ENCODE data around the gene HOXA2. TPM values are rescaled to one million over a fixed set of nuclear protein-coding genes. Genes with fewer than 3 reads are reported as not detected.

Gene HOXA2
- total RNA-seq, 1 experiment from 2014 or later, result not detected

DNA sequence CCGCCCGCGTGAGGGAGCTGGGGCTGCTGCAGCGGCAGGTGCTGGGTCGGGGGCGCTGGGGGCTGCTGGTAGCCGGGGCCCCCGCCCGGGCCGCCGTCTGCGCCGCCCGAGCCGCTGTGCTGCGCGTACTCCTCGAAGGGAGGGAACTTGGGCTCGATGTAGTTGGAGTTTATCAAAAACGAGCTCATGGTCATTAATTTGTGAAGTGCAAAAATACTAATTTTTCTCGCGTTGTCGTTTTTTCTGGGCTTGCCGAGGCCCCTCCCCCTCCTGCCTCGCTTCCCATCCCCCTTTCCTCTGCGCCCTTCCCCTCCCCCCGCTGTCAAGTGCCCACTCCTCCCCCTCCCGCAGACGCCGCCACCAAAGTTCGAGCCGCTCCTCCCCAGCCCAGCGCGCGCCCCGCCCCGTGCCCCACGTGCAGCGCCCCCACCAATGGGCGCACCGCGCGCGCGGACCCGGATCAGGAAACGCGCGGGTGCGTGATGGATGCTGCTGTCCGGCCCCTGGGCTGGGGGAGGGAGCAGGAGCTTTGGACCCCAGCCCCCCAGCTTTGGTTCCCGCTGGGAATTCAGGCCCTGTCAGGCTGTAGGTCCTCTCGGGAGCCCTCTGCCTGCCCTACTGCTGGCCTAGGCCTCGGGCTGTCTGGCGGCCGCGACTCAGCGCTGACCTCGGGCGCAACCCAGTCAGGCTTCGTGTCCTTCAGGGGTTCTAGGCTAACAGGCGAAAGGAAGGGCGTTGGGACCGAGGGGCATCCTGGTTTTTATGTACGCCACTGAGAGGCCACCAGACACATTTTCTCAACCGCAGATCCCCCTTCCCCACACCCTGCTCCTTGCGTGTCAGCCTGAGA, 28.3 kb upstream of the HOXA2 start, which contains the start of gene HOXA4:
Gene HOXA4 (minus strand): TSS at position 218 of the 850 bp plus-strand sequence. CDS start 24 bp downstream, at position 194.
- ChIA-PET CTCF (no interaction called here), POLR2A (ENCODE audit: low non-redundant PET) (no interaction called here)
- H3K9me3 ChIP-seq (ENCODE audit: low read depth, low read length, poor library complexity, severe bottlenecking), result no peaks in the 10 kb centered on the region
- H3K27ac ChIP-seq (ENCODE audit: low read depth, low read length, poor library complexity, severe bottlenecking), result no peak within 1 kb of the TSS
- peaks cover 100% of the 10 kb centered on the region for H3K27me3 ChIP-seq (replicated peaks; ENCODE audit: insufficient read depth, low read depth, low read length, poor library complexity)
- DNase-seq (ENCODE audit: low spot score), result peak; percentile 58
- intact Hi-C loops (cut with micrococcal nuclease; ENCODE audit: unreplicated experiment), result no loop called here
- TF ChIP-seq CTCF (conservative IDR thresholded peaks at IDR 0.05; ENCODE audit: low read depth, low read length) (no peak), EZH2 (IDR thresholded peaks at IDR 0.05; ENCODE audit: borderline replicate concordance, low read depth, low read length, poor library complexity, severe bottlenecking) (no peak)
- no peaks in the 10 kb centered on the region for H3K36me3 ChIP-seq (ENCODE audit: insufficient read depth, low read length, poor library complexity, severe bottlenecking)
- peak within 1 kb of the TSS; percentile 38 for H3K4me3 ChIP-seq (ENCODE audit: low read depth, low read length, poor library complexity, severe bottlenecking)
- no TSS peak for BruUV-seq (replicated peaks)
- no peaks in the 10 kb centered on the region for H3K4me1 ChIP-seq (ENCODE audit: insufficient read depth, low read length, poor library complexity, severe bottlenecking)

GRCh38 chr7:27129729-27130539, 27.5 kb upstream of the HOXA2 start:
- ChIA-PET POLR2A (ENCODE audit: low non-redundant PET) (no interaction called here), CTCF (no interaction called here)
- Histone ChIP-seq H3K27me3 (replicated peaks; ENCODE audit: insufficient read depth, low read depth, low read length, poor library complexity) (peaks cover 100% of the 10 kb centered on the region), H3K9me3 (ENCODE audit: low read depth, low read length, poor library complexity, severe bottlenecking) (no peaks in the 10 kb centered on the region), H3K4me1 (ENCODE audit: insufficient read depth, low read length, poor library complexity, severe bottlenecking) (no peaks in the 10 kb centered on the region), H3K27ac (ENCODE audit: low read depth, low read length, poor library complexity, severe bottlenecking) (no peak overlapping the region), H3K36me3 (ENCODE audit: insufficient read depth, low read length, poor library complexity, severe bottlenecking) (no peaks in the 10 kb centered on the region), H3K4me3 (ENCODE audit: low read depth, low read length, poor library complexity, severe bottlenecking) (peak overlapping the region; percentile 6)
- TF ChIP-seq CTCF (conservative IDR thresholded peaks at IDR 0.05; ENCODE audit: low read depth, low read length), result no peak
- peak; percentile 53 for TF ChIP-seq EZH2 (IDR thresholded peaks at IDR 0.05; ENCODE audit: borderline replicate concordance, low read depth, low read length, poor library complexity, severe bottlenecking)
- no TSS peak for BruUV-seq (replicated peaks)
- DNase-seq (ENCODE audit: low spot score), result no peak
- intact Hi-C loops (cut with micrococcal nuclease; ENCODE audit: unreplicated experiment), result no loop called here

GRCh38 chr7:27128776-27129728, 26.6 kb upstream of the HOXA2 start:
- Histone ChIP-seq H3K4me3 (ENCODE audit: low read depth, low read length, poor library complexity, severe bottlenecking) (no peak overlapping the region), H3K9me3 (ENCODE audit: low read depth, low read length, poor library complexity, severe bottlenecking) (no peaks in the 10 kb centered on the region), H3K27me3 (replicated peaks; ENCODE audit: insufficient read depth, low read depth, low read length, poor library complexity) (peaks cover 100% of the 10 kb centered on the region), H3K27ac (ENCODE audit: low read depth, low read length, poor library complexity, severe bottlenecking) (no peak overlapping the region), H3K4me1 (ENCODE audit: insufficient read depth, low read length, poor library complexity, severe bottlenecking) (no peaks in the 10 kb centered on the region), H3K36me3 (ENCODE audit: insufficient read depth, low read length, poor library complexity, severe bottlenecking) (no peaks in the 10 kb centered on the region)
- intact Hi-C loops (cut with micrococcal nuclease; ENCODE audit: unreplicated experiment), result no loop called here
- no TSS peak for BruUV-seq (replicated peaks)
- no peak for DNase-seq (ENCODE audit: low spot score)
- ChIA-PET POLR2A (ENCODE audit: low non-redundant PET) (no interaction called here), CTCF (no interaction called here)
- TF ChIP-seq CTCF (conservative IDR thresholded peaks at IDR 0.05; ENCODE audit: low read depth, low read length) (no peak), EZH2 (IDR thresholded peaks at IDR 0.05; ENCODE audit: borderline replicate concordance, low read depth, low read length, poor library complexity, severe bottlenecking) (peak; percentile 57)
